Right lobe of liver (tissue), 4 donors: Measurements from ENCODE around the gene PSD4.

ENCODE experiments used
- CTCF ChIP-seq, 4 donors: fragments of 200-600 bp in 3 of 4; fragments of 450-650 bp in 1 of 4; IDR thresholded peaks; one replicate each; pipeline versions ENCODE4 v1.5.1 to v1.8.0; 2016 to 2022; ENCODE audit warnings: antibody characterized with exemption in 4 of 4, mild to moderate bottlenecking in 2 of 4
- POLR2A ChIP-seq: fragments of 450-650 bp; IDR thresholded peaks from one replicate; pipeline ENCODE4 v1.6.1; 2017; ENCODE audit warnings: antibody characterized with exemption, mild to moderate bottlenecking
- donor health status: DM: no; HTN: no; CAD: no.
- donor health status: DM: no; HTN: no; CAD: no.
- donor health status: DM: no; HTN: yes; CAD: no.

GRCh38 chr2:113209646-113210171 lies 35.9 kb downstream of the PSD4 start:
- TF ChIP-seq CTCF (IDR thresholded peaks at IDR 0.05) (no peak), POLR2A (no peak)
